HG03520 (cell line): ENCODE measurements around the gene VSTM2B.

Experiments used
- ATAC-seq: cut with Tn5 transposase; IDR thresholded peaks from one replicate; pipeline ENCODE4 v1.9.1; 2021; ENCODE audit warnings: mild to moderate bottlenecking, moderate library complexity; ENCODE audit not compliant: unreplicated experiment

VSTM2B gene

GRCh38 chr19:29563486-29564101, 37.8 kb downstream of the VSTM2B start:
- ATAC-seq: no peak

- no peak for ATAC-seq
Observed at GRCh38 chr19:29564574-29565005, 38.8 kb downstream of the VSTM2B start.

GRCh38 chr19:29565171-29565570, 39.4 kb downstream of the VSTM2B start:
- no peak for ATAC-seq

- ATAC-seq: no peak
Observed at GRCh38 chr19:29566496-29567054, 40.8 kb downstream of the VSTM2B start.

GRCh38 chr19:29567366-29567915, 41.6 kb downstream of the VSTM2B start:
- ATAC-seq: no peak

GRCh38 chr19:29568036-29569025, 42.5 kb downstream of the VSTM2B start:
- no peak for ATAC-seq

- ATAC-seq: no peak
Observed at GRCh38 chr19:29569038-29569911, 43.5 kb downstream of the VSTM2B start.

GRCh38 chr19:29571181-29571580, 45.4 kb downstream of the VSTM2B start:
- no peak for ATAC-seq

- no peak for ATAC-seq
Observed at GRCh38 chr19:29573486-29573885, 47.7 kb downstream of the VSTM2B start.

- no peak for ATAC-seq
Observed at GRCh38 chr19:29574510-29574909, 48.7 kb downstream of the VSTM2B start.

- ATAC-seq: no peak
Observed at GRCh38 chr19:29576046-29576606, 50.3 kb downstream of the VSTM2B start.

- ATAC-seq: no peak
Observed at GRCh38 chr19:29576761-29577648, 51.2 kb downstream of the VSTM2B start.

- ATAC-seq: no peak
Observed at GRCh38 chr19:29577649-29577963, 51.8 kb downstream of the VSTM2B start.

GRCh38 chr19:29578349-29578748, 52.6 kb downstream of the VSTM2B start:
- ATAC-seq: no peak

GRCh38 chr19:29579308-29579910, 53.6 kb downstream of the VSTM2B start:
- no peak for ATAC-seq

GRCh38 chr19:29581398-29581797, 55.6 kb downstream of the VSTM2B start:
- ATAC-seq: no peak

GRCh38 chr19:29583196-29583999, 57.6 kb downstream of the VSTM2B start:
- no peak for ATAC-seq

- no peak for ATAC-seq
Observed at GRCh38 chr19:29586401-29586800, 60.6 kb downstream of the VSTM2B start.
